ENCODE results near the gene CDH13.
A peak's percentile ranks its signal among the peaks of the same experiment; 100 is the strongest.

The CDH13 gene

GRCh38 chr16:83700918-83701317, 1074.1 kb downstream of the CDH13 start:
- no peak for ATAC-seq
- TF ChIP-seq PPARA (CRISPR knock-in tag; IDR thresholded peaks at IDR 0.05; ENCODE audit: borderline replicate concordance), result no peak
- TF ChIP-seq ZNF70 (CRISPR knock-in tag; IDR thresholded peaks at IDR 0.05), result no peak
- no peak for TF ChIP-seq POU6F1 (CRISPR knock-in tag; IDR thresholded peaks at IDR 0.05; ENCODE audit: borderline replicate concordance, low read depth)
- no peak for TF ChIP-seq SNAI2 (CRISPR knock-in tag; IDR thresholded peaks at IDR 0.05)
- no peak for TF ChIP-seq PATZ1 (CRISPR knock-in tag; IDR thresholded peaks at IDR 0.05; ENCODE audit: borderline replicate concordance)
- TF ChIP-seq CSDC2 (CRISPR knock-in tag; IDR thresholded peaks at IDR 0.05), result no peak
- TF ChIP-seq ZFP30 (CRISPR knock-in tag; IDR thresholded peaks at IDR 0.05), result no peak
- TF ChIP-seq OSR1 (CRISPR knock-in tag; IDR thresholded peaks at IDR 0.05), result no peak
- TF ChIP-seq TCF4 (CRISPR knock-in tag; IDR thresholded peaks at IDR 0.05; ENCODE audit: borderline replicate concordance), result no peak
- TF ChIP-seq ISL1 (CRISPR knock-in tag; IDR thresholded peaks at IDR 0.05), result no peak
- no peak for TF ChIP-seq ARNTL (CRISPR knock-in tag; IDR thresholded peaks at IDR 0.05; ENCODE audit: borderline replicate concordance, low read depth)
- TF ChIP-seq ZC3H10 (CRISPR knock-in tag; IDR thresholded peaks at IDR 0.05), result no peak
- no peak for TF ChIP-seq ZNF565 (CRISPR knock-in tag; conservative IDR thresholded peaks at IDR 0.05; ENCODE audit: low read depth)
- TF ChIP-seq TOX (CRISPR knock-in tag; IDR thresholded peaks at IDR 0.05; ENCODE audit: borderline replicate concordance), result no peak
- TF ChIP-seq BACH2 (CRISPR knock-in tag; IDR thresholded peaks at IDR 0.05; ENCODE audit: borderline replicate concordance), result no peak
- TF ChIP-seq CSRNP3 (CRISPR knock-in tag; IDR thresholded peaks at IDR 0.05), result no peak
- TF ChIP-seq CREB5 (CRISPR knock-in tag; IDR thresholded peaks at IDR 0.05; ENCODE audit: low read depth), result no peak
- no peak for TF ChIP-seq ESRRG (CRISPR knock-in tag; IDR thresholded peaks at IDR 0.05)
- no peak for TF ChIP-seq RARB (CRISPR knock-in tag; IDR thresholded peaks at IDR 0.05)

- peak; percentile 39; the same call in 1 of the 3 replicates for ATAC-seq
- TF ChIP-seq CREB5 (CRISPR knock-in tag; IDR thresholded peaks at IDR 0.05; ENCODE audit: low read depth), result no peak
- TF ChIP-seq POU6F1 (CRISPR knock-in tag; IDR thresholded peaks at IDR 0.05; ENCODE audit: borderline replicate concordance, low read depth), result no peak
- TF ChIP-seq ZC3H10 (CRISPR knock-in tag; IDR thresholded peaks at IDR 0.05), result no peak
- TF ChIP-seq ZFP3 (CRISPR knock-in tag; IDR thresholded peaks at IDR 0.05), result no peak
- no peak for TF ChIP-seq GLIS3 (CRISPR knock-in tag; IDR thresholded peaks at IDR 0.05)
- TF ChIP-seq ARNTL (CRISPR knock-in tag; IDR thresholded peaks at IDR 0.05; ENCODE audit: borderline replicate concordance, low read depth), result no peak
- no peak for TF ChIP-seq CSRNP3 (CRISPR knock-in tag; IDR thresholded peaks at IDR 0.05)
- no peak for TF ChIP-seq TCF4 (CRISPR knock-in tag; IDR thresholded peaks at IDR 0.05; ENCODE audit: borderline replicate concordance)
- TF ChIP-seq BACH2 (CRISPR knock-in tag; IDR thresholded peaks at IDR 0.05; ENCODE audit: borderline replicate concordance), result no peak
Observed at GRCh38 chr16:83701494-83701893, 1074.7 kb downstream of the CDH13 start.

All from SK-N-SH treated with all-trans-retinoic acid at 6 μM for 48 hours (cell line).